GM12892 (cell line): ENCODE measurements around the gene HOXA4.

Source experiments
- POLR2A ChIP-seq: IDR thresholded peaks from 2 replicates; pipeline ENCODE4 v1.6.1; 2011; ENCODE audit warnings: low read depth, low read length, control low read depth
- POLR2AphosphoS5 ChIP-seq: IDR thresholded peaks from 2 replicates; pipeline ENCODE4 v1.6.1; 2011; ENCODE audit warnings: low read depth, low read length, control low read depth

GRCh38 chr7:27173511-27173955 lies 43.0 kb upstream of the HOXA4 start:
- TF ChIP-seq POLR2AphosphoS5 (no peak), POLR2A (no peak)
